Nucleus accumbens (tissue), 56 donors: Measurements from ENCODE around the gene ZNF12.
"Not testable (repeated sequence)": the region's sequence is repeated elsewhere in the genome, so short reads cannot be mapped to it uniquely, and the experiment has no call there.

ENCODE experiments used
- DNase-seq, 56 donors: peaks; one replicate each; lab custom pipeline; 2025; lab: John Stamatoyannopoulos, UW

ZNF12 gene

DNA sequence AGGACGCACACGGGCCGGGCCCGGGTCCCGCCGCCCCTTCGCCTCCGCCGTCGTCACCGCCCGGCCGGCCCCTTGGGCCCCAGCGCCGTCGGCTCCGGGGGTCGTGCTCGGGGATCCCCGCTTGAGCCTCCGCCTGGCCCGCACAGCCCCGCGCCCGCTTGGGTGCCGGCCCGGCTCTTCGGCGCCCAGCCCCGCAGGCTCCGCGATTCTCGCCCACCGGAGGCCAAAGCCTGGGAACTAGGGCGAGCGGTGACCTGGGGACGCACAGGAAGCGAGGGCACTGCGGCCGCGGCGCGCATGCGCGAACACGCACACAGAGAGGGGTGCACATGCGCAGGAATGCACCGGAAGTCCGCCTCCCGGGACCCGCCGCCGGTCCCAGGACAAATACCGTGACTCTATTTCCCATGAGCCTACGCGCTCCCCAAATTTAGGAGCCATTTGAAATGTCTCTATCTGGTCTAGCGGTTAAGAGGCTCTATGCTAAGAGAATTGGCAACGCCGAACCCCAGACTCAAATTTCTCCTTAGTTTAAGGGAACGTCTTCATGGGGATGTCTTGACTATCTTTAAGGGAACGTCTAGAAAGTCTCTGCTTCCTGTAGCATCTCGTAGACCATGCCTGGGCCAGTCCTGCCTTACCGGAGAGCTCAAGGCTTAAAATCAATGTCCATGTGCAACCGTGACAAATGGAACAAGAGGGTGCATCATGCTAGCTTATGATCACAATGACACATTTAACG, at the start of gene ZNF12:
Gene ZNF12 (minus strand): TSS at position 282 of the 742 bp plus-strand sequence. CDS start 1,774 bp downstream, outside the sequence.
- peak; percentile 15 to 96 (median 91) for DNase-seq

DNA sequence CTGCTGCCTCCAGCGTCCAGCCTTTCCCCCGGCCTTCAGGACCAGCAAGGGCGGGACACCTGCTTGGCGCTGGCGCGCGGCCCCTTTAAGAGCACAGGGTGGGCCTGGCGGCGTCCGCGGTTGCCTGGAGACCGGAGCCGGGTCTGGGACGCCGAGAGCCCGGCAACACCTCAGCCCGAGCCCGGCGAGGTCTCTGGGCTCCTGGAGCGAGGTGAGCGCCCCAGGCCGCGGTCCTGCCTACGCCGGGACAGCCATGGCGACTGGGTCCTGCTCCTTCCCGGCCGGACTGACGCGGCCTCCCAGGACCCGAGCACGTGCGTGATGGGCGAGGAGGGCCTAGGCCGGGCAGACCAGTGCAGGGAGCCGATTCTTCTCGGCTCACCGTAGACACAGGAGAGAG, 47.2 kb upstream of the ZNF12 start, which contains the start of gene RSPH10B2:
Gene RSPH10B2 (plus strand): TSS at position 140 of the 400 bp plus-strand sequence. CDS start 3,575 bp downstream, outside the sequence.
- not testable (repeated sequence) for DNase-seq

GRCh38 chr7:6750173-6750572, 43.4 kb upstream of the ZNF12 start:
- not testable (repeated sequence) for DNase-seq

- not testable (repeated sequence) for DNase-seq
These were observed 42.6 kb upstream of the ZNF12 start for GRCh38 chr7:6749335-6749734.

DNA sequence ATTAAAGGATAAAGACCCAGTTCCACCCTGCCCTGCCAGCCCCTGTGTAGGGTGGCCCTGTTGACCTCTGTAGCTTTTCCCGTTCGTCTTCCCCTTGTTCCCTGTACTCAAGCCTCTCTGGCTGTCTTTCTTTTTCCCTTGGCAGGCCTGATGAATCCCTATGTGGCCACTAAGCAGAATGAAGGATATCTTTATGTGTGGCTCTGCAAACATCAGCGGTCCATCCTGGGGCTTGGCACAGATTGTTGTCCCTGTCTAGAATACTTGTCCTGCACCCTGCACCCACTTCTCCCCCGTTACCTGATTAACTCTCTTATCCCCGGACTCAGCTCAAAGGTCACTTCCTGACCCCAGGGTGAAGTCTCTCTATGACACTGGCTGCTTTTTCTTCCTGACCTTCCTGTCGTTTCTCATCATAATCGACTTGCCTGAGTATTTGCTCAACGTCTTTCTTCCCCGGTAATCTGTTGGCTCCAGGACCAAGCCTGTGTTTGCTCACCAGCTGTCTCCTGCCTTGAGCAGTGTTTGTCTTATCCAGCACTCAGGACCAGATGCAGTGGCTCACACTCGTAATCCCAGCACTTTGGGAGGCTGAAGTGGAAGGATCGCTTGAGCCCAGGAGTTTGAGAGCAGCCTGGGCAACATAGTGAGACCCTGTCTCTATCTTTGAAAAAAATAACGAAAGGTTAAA, 37.8 kb upstream of the ZNF12 start:
- DNase-seq: not testable (repeated sequence)

- DNase-seq: not testable (repeated sequence)
These were observed 31.7 kb upstream of the ZNF12 start for GRCh38 chr7:6738415-6738814.

DNA sequence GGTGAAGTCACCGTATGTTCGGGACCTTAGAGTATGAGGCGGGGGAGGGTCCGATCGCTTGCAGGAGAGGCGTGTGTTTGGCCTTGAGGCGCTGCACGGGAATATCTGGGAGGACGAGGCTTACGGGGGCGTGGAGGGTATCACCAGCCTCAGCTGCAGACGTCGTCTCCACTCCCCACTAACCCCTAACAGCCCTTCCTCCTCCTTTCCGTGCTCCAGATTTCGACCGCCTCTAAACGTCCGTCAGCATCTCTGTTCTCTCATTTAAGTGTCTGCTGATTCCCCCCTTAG, 23.5 kb upstream of the ZNF12 start:
- DNase-seq: peak in 1 of 56 donors; percentile 30

DNA sequence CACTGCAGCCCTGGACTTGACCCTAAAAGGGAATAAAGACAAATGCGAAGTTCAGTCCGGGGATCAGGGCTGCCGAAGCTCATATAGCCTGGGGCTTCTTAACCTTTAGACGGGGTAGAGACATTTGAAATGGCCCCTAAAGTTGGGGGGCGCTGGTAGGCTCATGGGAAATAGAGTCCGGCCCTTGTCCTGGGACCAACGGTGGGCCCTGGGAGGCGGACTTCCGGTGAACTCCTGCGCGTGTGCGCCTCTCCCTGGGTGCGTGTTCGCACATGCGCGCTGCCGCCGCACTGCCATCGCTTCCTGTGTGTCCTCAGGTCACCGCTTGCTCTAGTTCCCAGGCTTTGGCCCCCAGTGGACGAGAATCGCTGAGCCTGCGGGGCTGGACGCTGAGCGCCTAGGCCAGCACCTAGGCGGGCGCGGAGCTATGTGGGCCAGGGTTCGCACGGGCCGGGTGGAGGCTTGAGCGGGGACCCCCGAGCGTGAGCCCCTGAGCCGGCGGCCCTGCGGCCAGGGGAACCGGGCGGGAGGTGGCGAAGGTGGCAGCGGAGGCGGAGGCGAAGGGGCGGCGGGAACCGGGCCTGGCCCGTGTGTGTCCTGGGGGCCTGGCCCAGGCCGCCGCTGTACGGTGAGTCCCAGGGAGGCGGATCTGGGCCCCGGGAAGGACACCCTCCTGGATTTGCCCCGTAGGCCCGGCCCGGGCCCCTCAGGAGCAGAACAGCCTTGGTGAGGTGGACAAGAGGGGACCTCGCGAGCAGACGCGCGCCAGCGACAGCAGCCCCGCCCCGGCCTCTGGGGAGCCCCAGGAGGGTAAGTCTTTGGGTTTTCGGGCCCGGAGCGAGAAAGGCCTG, 23.0 kb upstream of the ZNF12 start:
- peak; percentile 44 to 97 (median 90) for DNase-seq

- not testable (repeated sequence) for DNase-seq
These were observed 22.2 kb upstream of the ZNF12 start for GRCh38 chr7:6728893-6729491.

- no peak for DNase-seq
These were observed 20.9 kb upstream of the ZNF12 start for GRCh38 chr7:6727663-6728062.

GRCh38 chr7:6726341-6726740, 19.6 kb upstream of the ZNF12 start:
- DNase-seq: not testable (repeated sequence)

DNA sequence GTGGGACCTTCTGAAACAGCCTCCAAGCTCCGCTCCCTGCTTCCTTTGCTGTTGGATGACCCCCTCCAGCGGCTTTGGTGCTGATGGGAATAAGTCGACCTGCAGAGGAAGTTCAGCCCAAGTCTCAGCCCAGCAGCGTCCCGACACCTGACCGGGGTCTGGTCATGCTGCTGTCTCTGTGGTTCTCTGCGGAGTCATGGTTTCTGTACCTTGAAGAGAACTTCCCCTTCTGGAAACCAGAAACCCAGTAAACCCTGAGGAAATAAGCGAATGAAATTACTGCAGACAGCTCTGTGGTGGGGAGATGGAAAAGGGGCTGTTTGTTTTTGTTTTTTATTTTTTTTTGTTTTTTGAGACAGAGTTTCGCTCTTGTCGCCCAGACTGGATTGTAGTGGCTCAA, 18.3 kb upstream of the ZNF12 start:
- peak in 2 of 56 donors; percentile 2 to 6 for DNase-seq

GRCh38 chr7:6724351-6724750, 17.6 kb upstream of the ZNF12 start:
- DNase-seq: not testable (repeated sequence)

DNA sequence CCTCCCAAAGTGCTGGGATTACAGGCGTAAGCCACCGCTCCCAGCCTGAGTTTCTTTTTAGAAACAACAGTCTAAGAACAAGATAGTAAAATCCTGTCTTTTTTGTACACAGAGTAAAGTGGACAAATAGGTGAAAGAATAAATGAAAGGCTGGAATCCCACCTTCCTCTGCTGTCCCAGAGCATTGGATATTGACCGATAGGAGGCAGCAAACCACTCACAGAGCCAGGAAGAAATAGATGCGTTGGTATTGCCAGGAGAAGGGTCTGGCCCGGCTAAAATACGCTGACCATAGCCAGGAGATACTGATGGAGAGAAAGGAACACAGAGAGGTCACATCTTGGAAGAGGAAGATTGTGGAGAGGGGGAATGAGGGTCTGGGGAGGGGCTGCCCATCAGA, 11.4 kb upstream of the ZNF12 start:
- no peak for DNase-seq

DNA sequence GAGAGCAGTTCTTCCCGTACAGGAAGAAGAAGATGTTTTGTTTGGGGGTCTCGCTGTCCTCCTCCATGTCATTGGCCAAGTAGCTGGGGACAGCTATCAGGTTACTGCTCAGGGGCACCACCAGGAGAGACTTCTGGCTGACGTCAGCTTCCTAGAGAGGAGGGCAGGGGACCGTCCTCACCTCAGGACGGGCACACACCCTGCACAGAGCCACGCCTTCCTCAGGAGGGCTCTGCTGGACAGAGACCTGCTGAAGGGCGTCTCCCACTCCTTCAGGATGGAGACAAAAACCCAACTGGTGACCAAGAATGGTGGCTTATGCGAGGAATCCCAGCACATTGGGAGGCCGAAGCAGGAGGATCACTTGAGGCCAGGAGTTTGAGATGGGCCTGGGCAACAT, 9.2 kb upstream of the ZNF12 start:
- not testable (repeated sequence) for DNase-seq

GRCh38 chr7:6714360-6714759, 7.6 kb upstream of the ZNF12 start:
- DNase-seq: no peak

DNA sequence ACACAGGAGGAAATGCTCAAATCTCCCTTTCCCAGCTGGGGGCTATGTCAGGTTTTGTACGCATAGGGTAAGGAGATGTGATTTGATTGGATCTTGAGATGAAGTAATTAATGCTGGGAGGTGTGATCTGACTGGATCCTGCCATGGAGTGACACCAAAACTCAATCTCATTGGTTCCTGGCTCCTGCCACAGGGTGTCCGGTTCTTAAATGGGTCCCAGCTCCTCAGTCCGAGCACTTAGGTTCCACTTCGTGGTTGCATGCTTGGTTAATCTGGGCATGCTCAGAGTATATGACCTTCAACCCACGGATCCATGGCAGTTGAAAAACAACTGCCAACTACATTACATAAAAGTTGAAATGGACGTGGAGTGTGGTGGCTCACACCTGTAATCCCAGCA, 3.1 kb upstream of the ZNF12 start:
- DNase-seq: no peak

- DNase-seq: no peak
These were observed 1.6 kb upstream of the ZNF12 start for GRCh38 chr7:6708304-6708703.

- DNase-seq: peak in 9 of 56 donors; percentile 4 to 46 (median 18)
These were observed 635 bp downstream of the ZNF12 start for GRCh38 chr7:6705959-6706665.

DNA sequence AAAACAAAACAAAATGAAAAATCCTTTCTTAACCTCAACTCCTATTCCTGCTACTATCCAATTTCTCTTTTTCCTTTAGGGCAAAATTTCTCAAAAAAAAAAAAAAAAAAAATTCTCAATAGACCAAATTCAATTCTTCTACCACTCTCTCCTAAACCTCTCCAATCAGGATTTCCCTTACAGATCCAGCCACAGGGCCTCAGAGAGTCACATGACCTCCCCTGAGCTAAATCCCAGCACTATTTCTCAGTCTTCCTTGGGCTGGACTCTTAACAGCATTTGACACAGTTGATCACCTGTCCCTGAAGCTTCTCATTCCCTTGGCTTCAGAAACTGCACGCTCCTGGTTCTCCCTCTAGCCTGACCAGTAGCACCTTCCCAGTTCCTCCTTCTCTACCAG, 4.9 kb downstream of the ZNF12 start:
- DNase-seq: no peak
